ENCODE data around the gene MS4A1.
"Not testable (repeated sequence)": the region's sequence is repeated elsewhere in the genome, so short reads cannot be mapped to it uniquely, and the experiment has no call there.

The MS4A1 gene

DNA sequence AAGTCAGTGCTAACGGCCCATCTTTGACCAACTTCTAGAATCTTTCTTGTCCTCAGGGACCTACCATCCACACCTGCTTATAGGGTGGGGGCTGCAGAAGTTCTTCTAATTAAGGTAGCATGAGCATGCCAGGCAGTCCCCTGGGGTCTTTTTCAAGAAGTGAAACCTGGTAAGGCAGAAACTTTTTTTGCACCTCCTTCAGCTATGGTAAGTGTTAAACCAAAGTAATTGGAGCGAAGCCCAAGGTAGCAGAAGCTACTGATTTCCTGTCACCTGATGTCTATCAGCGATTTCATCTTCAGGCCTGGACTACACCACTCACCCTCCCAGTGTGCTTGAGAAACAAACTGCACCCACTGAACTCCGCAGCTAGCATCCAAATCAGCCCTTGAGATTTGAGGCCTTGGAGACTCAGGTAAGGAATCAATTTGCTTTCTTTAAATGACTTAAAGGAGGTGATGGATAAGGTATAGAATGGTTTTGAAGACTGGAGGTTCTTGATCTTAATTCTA is at the start of gene MS4A1:
Gene MS4A1, plus strand, starts transcription at position 317 of the 512 bp plus-strand sequence. CDS start 6,528 bp downstream, outside the sequence.
- DNase-seq (ENCODE audit: low spot score): no peak

DNA sequence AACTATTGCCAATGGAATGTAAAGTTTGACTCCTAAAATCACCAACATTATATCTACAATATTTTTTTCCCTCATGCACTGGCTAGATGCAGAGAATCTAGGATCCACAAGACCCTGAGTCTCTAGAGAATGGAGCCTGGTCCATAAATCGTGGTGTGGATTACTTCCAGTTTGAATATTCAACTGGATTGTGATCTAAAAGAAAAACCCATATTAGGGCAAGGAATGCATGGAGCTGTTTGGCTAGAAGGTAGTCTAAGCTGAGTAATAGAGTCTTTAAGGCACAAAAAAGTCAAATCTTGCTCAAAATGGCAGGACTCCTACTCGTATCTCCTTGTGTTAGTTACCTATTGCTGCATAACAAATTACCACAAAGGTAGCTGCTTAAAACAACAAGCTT is 35.6 kb upstream of the MS4A1 start:
- no peak for DNase-seq (ENCODE audit: low spot score)

- DNase-seq (ENCODE audit: low spot score): no peak
Measured at GRCh38 chr11:60422609-60423008, 33.0 kb upstream of the MS4A1 start.

GRCh38 chr11:60428517-60428916 is 27.1 kb upstream of the MS4A1 start:
- no peak for DNase-seq (ENCODE audit: low spot score)

DNA sequence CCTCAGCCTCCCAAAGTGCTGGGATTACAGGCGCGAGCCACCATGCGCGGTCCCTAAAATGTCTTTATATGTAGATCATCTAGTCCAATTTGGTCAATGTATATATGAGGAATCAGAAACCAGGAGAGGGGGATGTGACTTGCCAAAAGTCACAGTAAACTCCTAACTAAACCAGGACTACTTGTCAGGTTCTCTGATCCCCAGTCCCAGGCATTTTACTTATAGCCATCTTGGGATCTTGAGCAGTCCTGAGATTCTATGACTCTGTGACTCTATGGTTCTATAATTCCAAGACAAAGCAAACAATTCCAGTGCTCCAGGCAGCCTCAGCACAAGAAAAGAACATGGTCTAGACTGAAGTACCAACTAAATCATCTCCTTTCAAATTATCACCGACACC is 26.4 kb upstream of the MS4A1 start, which contains the start of gene MS4A5:
Gene MS4A5, plus strand, starts transcription at position 301 of the 400 bp plus-strand sequence. CDS start 103 bp downstream, outside the sequence.
- no peak for DNase-seq (ENCODE audit: low spot score)

DNA sequence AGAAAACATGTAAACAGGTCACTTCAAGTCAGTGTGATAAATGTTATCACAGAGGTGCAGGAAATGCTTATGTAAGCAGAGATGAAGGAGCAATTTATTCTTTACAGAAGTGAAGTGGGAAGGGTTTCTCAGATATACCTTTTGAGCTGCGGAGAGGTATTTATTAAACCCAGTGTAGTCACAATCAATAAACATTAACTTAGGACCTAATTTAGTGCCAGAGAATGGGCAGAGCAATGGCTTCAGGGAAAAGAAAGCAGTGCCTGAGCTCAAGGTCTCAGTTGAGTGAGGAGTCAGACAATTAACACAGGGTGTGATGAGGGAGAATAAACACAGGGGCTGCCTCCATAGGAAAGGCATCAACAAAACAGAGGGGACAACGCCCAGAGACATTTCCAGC is 24.4 kb upstream of the MS4A1 start:
- DNase-seq (ENCODE audit: low spot score): no peak

DNA sequence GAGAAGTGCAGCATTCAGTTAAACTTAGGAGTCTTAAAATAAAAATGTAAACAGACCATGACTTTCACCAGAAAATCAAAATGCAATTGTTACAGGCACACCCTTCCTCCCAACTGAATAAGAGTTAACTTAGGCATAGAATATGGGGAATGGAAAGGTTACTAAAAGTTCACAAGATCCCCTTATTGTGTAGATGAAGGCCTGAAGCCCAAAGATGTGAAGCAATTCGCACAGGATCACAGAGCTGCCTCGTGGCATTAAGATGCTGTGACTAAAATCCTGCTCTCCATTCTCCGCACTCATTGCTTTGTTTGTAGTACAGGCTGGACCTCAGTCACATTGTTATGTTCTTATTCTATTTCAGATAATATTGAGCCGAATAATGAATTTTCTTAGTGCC is 22.2 kb upstream of the MS4A1 start:
- no peak for DNase-seq (ENCODE audit: low spot score)

- no peak for DNase-seq (ENCODE audit: low spot score)
Measured at GRCh38 chr11:60447070-60447469, 8.6 kb upstream of the MS4A1 start.

DNA sequence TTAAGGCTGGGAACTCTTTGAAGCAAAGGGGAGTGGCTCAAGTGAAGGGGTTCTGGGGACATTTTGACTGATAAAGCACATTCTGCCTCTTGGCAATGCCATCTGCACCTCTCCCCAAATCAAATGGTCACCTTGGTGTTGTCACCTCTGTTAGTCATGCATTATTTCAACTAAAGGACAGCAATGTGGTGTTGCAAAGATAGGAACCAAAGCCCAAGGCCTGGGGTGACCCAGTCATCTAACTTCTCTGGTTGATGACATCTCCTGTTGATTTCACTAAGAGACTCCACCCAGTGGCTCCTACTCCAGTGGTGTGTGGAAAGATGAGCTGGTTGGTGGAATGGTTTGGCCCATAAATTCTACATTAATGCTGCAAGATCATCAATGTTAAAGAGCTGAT is 7.8 kb upstream of the MS4A1 start:
- DNase-seq (ENCODE audit: low spot score): no peak

DNA sequence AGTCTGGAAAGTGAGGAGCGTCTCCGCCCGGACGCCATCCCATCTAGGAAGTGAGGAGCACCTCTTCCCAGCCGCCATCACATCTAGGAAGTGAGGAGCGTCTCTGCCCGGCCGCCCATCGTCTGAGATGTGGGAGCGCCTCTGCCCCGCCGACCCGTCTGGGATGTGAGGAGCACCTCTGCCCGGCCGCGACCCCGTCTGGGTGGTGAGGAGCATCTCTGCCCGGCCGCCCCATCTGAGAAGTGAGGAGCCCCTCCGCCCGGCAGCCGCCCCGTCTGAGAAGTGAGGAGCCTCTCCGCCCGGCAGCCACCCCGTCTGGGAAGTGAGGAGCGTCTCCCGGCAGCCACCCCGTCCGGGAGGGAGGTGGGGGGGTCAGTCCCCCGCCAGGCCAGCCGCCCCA is 4.5 kb upstream of the MS4A1 start:
- DNase-seq (ENCODE audit: low spot score): not testable (repeated sequence)

- DNase-seq (ENCODE audit: low spot score): no peak
Measured at GRCh38 chr11:60454212-60454611, 1.4 kb upstream of the MS4A1 start.

GRCh38 chr11:60457576-60457975 is 1.9 kb downstream of the MS4A1 start:
- DNase-seq (ENCODE audit: low spot score): no peak

GRCh38 chr11:60459345-60459744 is 3.7 kb downstream of the MS4A1 start:
- no peak for DNase-seq (ENCODE audit: low spot score)

DNA sequence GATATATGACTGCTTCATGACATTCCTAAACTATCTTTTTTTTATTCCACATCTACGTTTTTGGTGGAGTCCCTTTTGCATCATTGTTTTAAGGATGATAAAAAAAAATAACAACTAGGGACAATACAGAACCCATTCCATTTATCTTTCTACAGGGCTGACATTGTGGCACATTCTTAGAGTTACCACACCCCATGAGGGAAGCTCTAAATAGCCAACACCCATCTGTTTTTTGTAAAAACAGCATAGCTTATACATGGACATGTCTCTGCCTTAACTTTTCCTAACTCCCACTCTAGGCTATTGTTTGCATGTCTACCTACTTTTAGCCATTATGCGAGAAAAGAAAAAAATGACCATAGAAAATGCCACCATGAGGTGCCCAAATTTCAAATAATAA is 13.2 kb downstream of the MS4A1 start:
- DNase-seq (ENCODE audit: low spot score): no peak

GRCh38 chr11:60469723-60470122 is 14.1 kb downstream of the MS4A1 start:
- DNase-seq (ENCODE audit: low spot score): no peak

DNA sequence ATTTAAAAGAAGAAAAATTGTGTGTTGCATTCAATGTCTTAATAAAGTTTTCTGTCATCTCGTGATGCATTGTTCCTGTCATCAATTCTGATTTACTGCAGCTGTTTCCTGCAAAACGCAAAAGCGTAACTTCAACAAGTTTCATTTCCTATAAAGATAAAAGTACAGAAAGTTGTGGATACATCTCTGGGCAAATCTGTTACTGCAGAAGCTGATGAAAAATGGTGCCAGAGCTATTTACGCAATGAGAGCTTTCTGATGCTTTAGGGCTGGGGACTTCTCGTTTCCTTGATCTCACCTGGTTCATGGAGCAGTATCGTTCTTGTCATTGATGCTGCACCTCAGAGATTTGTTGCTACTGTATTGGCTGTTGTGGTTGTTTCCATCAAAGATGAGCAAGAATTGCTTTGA is 21.4 kb downstream of the MS4A1 start:
- no peak for DNase-seq (ENCODE audit: low spot score)

DNA sequence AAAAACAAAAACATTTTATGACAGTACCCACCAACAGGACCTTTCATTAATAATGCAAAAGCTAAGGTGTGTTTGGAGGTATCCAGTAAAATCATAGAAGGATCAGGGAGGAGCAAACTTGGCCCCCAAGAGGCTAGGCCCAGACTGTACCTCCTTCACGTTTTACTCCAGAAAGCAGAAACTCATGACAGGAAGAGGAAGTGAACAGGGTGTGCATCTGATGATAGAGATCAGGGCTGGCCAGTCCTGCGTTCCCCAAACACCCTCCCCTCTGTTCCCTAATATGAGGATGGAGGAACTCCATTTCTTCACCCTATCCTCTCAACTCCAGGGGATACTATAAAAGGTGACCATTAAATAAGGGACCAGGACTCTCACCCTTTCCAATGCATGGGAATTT is 26.7 kb downstream of the MS4A1 start:
- no peak for DNase-seq (ENCODE audit: low spot score)

DNA sequence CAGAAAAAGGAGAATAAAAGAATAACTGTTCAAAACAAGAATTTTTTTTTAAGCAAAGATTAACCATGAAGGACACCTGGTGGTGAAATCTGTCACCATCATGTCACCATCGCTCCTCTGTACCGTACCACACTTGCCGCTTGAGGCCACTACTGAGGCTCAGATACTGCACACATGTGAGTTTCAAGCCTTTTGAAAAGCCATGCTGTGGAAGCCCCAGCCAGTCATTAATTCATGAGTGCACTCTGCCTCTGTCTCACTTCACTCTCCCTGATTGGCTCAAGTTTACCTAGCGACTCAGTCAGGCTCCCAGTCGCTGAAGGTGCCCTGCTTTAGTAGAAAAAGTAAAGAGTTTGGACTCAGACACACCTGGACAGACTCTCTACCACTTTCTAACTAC is 30.3 kb downstream of the MS4A1 start:
- no peak for DNase-seq (ENCODE audit: low spot score)

DNA sequence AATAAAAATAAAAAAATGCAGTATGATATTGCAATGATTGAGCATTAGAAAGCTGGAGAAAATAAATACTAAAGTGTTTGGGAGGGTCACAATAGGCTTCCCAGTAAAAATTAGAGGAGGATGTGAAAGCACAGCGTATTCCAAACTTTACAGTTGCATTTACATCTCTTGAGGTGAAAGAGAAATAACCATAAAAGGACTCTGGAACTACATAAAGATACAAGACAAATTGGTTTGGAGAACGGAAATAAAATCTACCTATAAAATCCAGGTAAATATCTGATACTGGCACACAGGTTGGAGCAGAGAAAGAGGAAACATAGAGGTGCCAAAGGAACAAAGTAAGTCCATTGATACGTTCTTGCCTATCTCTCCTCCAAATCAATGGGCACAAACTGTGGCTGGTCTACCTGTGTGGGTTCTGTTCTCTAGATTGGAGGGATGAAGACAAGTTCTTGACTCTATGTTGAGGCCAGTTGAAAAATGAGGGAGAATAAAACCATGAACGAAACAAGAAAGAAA is 36.9 kb downstream of the MS4A1 start, which contains the start of gene MS4A12:
Gene MS4A12, plus strand, starts transcription at position 291 of the 522 bp plus-strand sequence. CDS start 4,541 bp downstream, outside the sequence.
- no peak for DNase-seq (ENCODE audit: low spot score)

GRCh38 chr11:60493454-60493853 is 37.8 kb downstream of the MS4A1 start:
- DNase-seq (ENCODE audit: low spot score): no peak

- no peak for DNase-seq (ENCODE audit: low spot score)
Measured at GRCh38 chr11:60498399-60498798, 42.8 kb downstream of the MS4A1 start.

DNA sequence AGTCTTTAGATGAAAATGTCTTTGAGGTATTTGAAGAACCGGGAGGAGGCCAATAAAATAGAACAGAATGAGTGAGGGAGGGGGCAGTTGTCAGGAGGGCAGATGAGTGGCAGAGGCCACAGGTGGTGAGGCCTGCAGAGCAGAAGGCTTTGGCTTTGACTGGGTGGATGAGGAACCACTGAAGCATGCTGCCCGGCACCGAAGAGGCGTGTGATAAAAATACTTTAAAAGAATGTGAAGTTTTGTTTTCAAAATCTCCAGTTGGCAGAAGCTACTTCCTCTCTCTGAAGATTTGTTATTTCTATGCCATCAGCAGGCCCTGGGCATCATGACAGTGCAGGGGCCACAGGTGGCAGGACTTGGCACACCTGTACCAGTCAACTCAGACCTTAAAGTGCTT is 43.2 kb downstream of the MS4A1 start:
- no peak for DNase-seq (ENCODE audit: low spot score)

DNA sequence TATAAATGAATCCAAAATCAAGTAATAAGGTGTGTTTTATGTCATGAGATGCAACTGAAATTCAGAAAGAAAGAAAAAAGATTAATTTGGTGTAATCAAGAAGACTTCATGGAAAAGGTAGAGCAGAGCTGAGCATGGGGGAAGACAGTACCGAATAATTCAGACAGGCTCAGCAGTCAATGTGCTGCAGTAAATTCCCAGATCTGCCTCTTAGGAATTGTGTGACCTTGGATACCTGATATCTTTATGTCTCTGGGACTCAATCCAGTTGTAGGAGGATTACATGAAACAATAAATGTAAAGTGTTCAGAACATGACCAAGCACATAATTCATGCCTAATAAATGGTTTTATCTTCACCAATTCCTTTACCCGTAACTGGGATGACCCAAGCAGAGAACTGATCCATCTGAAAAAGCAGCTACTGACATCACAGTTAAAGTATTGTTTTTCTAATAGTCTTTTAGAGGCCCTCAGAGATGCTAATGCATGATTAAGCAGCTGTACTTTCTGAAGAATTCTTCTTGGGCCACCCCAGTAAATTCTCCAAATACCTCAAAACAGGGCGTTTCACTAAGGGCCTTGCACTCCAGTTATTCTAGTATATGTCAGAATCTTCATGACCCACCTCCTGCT is 44.7 kb downstream of the MS4A1 start:
- DNase-seq (ENCODE audit: low spot score): no peak

All from hematopoietic multipotent progenitor cell treated with erythropoietin and hydrocortisone succinate and interleukin-3 and kit ligand, for 15 days (in vitro differentiated cells).